Stimulated activated CD8-positive, alpha-beta memory T cell treated with anti-CD3 and anti-CD28 coated beads, Interleukin-12 subunit alpha, Interleukin-12 subunit beta, amount 100 ng/mL, for 24 hours (primary cell): ENCODE measurements around the gene COL24A1.

Experiments
- DNase-seq: peaks from one replicate; pipeline ENCODE4 v3.0.0-alpha.2; 2020; ENCODE audit errors: extremely low read depth

Gene COL24A1

DNA sequence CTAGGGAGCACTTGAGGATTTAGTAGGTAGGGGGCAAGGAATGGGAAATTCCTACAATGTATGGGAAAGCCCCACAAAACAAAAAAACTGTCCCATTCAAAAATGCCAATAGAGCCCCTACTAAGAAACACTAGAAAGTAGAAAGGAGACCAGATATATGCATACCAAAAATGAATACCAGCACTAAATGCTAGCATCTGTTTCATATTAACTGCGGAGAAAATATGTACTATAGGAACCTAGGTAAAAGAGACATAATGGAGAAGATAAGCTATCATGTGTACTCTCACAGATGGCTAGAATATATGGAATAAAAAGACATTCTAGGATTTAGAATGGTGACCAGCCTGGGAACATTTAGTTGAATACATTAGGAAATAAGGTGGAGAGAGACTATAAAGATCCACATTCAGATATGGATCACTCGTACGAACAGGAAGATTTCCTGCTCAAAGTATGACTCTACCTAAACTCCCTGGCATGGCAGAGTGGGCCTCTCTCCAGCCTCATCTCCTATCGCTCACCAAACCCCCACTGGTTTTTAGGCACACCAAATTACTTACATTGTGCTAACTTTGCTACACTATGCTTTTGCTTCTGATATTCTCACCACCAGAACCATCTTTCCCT, 466.7 kb downstream of the COL24A1 start:
- DNase-seq, result no peak

DNA sequence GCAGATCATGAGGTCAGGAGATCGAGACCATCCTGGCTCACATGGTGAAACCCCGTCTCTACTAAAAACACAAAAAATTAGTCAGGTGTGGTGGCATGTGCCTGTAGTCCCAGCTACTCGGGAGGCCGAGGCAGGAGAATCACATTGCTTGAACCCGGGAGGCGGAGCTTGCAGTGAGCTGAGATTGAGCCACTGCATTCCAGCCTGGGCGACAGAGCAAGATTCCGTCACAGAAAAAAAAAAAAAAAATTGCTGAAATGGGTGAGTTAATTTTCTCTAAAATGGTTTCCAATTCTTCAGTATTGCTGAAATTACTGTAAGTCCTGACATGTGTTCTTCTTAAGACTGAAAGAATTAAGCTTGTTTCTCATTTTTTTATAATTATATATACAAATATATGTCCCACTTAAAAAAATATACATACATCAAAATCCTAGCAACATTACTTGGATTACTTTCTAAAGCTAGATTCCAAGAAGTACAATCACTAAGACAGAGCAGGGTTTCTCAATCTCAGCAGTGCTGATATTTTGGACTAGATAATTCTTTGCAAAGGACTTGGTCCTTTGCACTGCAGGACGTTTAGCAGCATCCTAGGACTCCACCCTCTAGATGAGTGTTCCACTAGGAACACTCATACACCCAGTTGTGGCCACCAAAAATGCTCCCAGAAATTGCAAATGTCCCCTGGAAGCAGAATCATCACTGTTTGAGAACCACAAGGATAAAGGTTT, 473.1 kb downstream of the COL24A1 start:
- DNase-seq, result no peak

DNA sequence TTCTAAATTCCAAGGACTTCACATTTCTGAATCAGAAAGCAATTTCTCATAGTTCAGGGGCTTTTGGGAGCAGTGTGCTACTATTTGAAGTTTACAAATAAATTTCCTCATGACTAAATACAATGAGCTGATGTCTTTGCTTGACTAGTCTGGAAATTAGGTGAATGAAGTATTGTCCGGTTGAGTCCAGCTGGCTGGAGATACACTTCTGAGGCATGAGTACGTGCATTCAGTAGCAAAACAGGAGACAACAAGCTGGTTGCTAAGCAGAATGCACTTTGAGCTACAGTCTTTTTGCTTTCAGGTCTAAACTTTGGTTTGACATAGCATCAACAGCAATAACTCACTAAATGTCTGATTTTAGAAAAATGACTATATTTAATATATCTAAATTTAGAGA, 475.5 kb downstream of the COL24A1 start:
- DNase-seq, result no peak
